ENCODE results near the gene RCVRN.
"Not testable (repeated sequence)": the region's sequence is repeated elsewhere in the genome, so short reads cannot be mapped to it uniquely, and the experiment has no call there.

Gene RCVRN

GRCh38 chr17:9921216-9921615 is 16.1 kb upstream of the RCVRN start:
- DNase-seq = not testable (repeated sequence)

GRCh38 chr17:9918804-9919352 is 13.8 kb upstream of the RCVRN start:
- no peak for DNase-seq

GRCh38 chr17:9918352-9918751 is 13.3 kb upstream of the RCVRN start:
- no peak for DNase-seq

- DNase-seq = peak in 1 of 3 experiments; percentile 2
Observed at GRCh38 chr17:9917801-9918200, 12.7 kb upstream of the RCVRN start.

- no peak for DNase-seq
Observed at GRCh38 chr17:9917131-9917530, 12.1 kb upstream of the RCVRN start.

GRCh38 chr17:9916108-9916507 is 11.0 kb upstream of the RCVRN start:
- DNase-seq = no peak

- DNase-seq = no peak
Observed at GRCh38 chr17:9913476-9913875, 8.4 kb upstream of the RCVRN start.

- no peak for DNase-seq
Observed at GRCh38 chr17:9912121-9913099, 7.3 kb upstream of the RCVRN start.

- DNase-seq = no peak
Observed at GRCh38 chr17:9911089-9911488, 6.0 kb upstream of the RCVRN start.

GRCh38 chr17:9908649-9909042 is 3.6 kb upstream of the RCVRN start:
- no peak for DNase-seq

- DNase-seq = no peak
Observed at GRCh38 chr17:9907883-9908648, 3.0 kb upstream of the RCVRN start.

GRCh38 chr17:9907131-9907530 is 2.1 kb upstream of the RCVRN start:
- no peak for DNase-seq

GRCh38 chr17:9906616-9907015 is 1.5 kb upstream of the RCVRN start:
- DNase-seq = no peak

- DNase-seq = no peak
Observed at GRCh38 chr17:9905902-9906301, 831 bp upstream of the RCVRN start.

- DNase-seq = no peak
Observed at GRCh38 chr17:9904277-9905077, 594 bp downstream of the RCVRN start.

GRCh38 chr17:9902120-9902519 is 3.0 kb downstream of the RCVRN start:
- DNase-seq = no peak

GRCh38 chr17:9900784-9901183 is 4.3 kb downstream of the RCVRN start:
- no peak for DNase-seq

GRCh38 chr17:9900044-9900594 is 5.0 kb downstream of the RCVRN start:
- DNase-seq = no peak

GRCh38 chr17:9899280-9900043 is 5.6 kb downstream of the RCVRN start:
- no peak for DNase-seq

GRCh38 chr17:9898812-9899211 is 6.3 kb downstream of the RCVRN start:
- DNase-seq = no peak

GRCh38 chr17:9897372-9897968 is 7.6 kb downstream of the RCVRN start:
- DNase-seq = no peak
